ENCODE results near the gene MCCD1. TPM values are rescaled to one million over a fixed set of nuclear protein-coding genes. Genes with fewer than 3 reads are reported as not detected.
"Not testable (repeated sequence)": the region's sequence is repeated elsewhere in the genome, so short reads cannot be mapped to it uniquely, and the experiment has no call there.

The MCCD1 gene
- total RNA-seq, 6 experiments from 2014 or later, result not detected

DNA sequence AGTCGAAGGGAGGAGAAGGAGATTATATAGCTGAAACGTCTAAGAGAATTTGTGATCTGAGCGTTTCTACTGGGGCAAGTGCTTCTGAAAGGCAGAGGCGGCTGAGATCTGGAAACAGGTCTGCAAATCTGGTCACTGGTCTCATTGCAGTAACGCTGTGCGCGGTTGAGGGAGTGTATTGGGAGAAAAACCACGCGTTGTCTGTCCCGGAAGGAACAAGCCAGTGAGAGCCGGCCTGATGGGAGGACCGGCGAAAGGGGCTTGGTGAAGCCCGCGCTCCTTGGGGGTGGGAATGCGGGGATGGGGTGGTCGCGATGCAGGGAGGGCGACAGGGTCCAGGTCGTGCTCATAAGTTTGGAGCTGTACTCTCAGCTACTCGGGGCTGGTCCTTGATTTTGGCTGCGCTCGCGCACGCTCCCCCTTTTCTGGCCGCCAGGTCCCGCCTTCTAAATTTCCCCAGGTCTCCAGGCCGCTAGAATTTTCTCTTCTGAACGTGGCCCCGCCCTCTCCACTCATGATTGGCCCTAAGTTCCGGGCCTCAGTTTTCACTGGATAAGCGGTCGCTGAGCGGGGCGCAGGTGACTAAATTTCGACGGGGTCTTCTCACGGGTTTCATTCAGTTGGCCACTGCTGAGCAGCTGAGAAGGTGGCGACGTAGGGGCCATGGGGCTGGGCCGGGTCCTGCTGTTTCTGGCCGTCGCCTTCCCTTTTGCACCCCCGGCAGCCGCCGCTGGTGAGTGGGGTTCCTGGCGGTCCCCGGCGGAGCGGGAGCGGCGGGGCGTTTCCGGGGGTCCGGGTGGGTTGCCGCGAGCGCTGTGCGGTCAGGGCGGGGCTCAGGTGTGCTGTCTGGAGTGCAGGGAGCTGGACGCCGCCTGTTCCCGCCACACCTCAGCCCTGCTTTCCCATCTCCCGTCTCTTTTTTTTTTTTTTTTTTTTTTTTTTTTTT lies 31.0 kb upstream of the MCCD1 start, which contains the start of gene MICB:
Gene MICB (plus strand): TSS at position 615 of the 946 bp plus-strand sequence. CDS start 49 bp downstream, at position 664.
- WGBS (ENCODE audit: insufficient coverage, low coverage, low lambda C conversion rate, missing lambda C conversion rate), result 2% methylated on average over 27 of the region's 64 CpGs
- H3K27me3 ChIP-seq, result no peaks in the 10 kb centered on the region
- DNase-seq, result peak; percentile 82 to 85 (median 85)

DNA sequence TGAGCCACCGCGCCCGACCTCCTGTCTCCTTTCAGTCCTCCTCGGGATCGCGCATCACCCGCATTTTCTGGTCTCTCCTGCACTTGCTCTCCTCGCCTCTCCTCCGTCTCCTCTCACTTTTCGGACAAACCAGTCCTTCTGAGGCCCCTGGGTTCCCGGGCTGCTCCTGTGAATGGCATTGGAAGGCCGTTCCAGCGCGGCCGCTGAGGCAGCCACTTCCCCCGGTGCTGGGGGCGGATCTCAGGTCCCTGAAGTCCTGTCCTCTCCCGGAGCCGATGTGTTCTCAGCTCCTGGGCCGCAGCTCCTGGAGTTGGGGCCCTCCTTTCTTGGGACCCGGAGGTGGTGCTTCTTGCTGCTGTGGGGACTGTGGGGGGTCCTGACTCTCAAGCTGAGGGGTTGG lies 30.0 kb upstream of the MCCD1 start:
- H3K4me1 ChIP-seq, result no peaks in the 10 kb centered on the region
- no peaks in the 10 kb centered on the region for H3K36me3 ChIP-seq
- intact Hi-C loops (cut with DNase I), result no loop called here
- H3K27ac ChIP-seq, result no peak overlapping the region
- H3K9me3 ChIP-seq, result no peaks in the 10 kb centered on the region
- ATAC-seq (no peak), DNase-seq (no peak)
- 19% methylated on average over 15 of the region's 21 CpGs for WGBS (ENCODE audit: insufficient coverage, low coverage, low lambda C conversion rate, missing lambda C conversion rate)
- TF ChIP-seq, protein P1, sequence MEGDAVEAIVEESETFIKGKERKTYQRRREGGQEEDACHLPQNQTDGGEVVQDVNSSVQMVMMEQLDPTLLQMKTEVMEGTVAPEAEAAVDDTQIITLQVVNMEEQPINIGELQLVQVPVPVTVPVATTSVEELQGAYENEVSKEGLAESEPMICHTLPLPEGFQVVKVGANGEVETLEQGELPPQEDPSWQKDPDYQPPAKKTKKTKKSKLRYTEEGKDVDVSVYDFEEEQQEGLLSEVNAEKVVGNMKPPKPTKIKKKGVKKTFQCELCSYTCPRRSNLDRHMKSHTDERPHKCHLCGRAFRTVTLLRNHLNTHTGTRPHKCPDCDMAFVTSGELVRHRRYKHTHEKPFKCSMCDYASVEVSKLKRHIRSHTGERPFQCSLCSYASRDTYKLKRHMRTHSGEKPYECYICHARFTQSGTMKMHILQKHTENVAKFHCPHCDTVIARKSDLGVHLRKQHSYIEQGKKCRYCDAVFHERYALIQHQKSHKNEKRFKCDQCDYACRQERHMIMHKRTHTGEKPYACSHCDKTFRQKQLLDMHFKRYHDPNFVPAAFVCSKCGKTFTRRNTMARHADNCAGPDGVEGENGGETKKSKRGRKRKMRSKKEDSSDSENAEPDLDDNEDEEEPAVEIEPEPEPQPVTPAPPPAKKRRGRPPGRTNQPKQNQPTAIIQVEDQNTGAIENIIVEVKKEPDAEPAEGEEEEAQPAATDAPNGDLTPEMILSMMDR (IDR thresholded peaks at IDR 0.05), result no peak
- TF ChIP-seq POLR2A (IDR thresholded peaks at IDR 0.05), result no peak
- no peak overlapping the region for H3K4me3 ChIP-seq
- H3K27me3 ChIP-seq, result no peaks in the 10 kb centered on the region

More for the DNA sequence above, 31.0 kb upstream of the MCCD1 start, which contains the start of gene MICB:
- Histone ChIP-seq H3K27ac (peak within 1 kb of the TSS in 1 of 3 donors; percentile 44), H3K4me1 (no peaks in the 10 kb centered on the region), H3K9me3 (no peaks in the 10 kb centered on the region), H3K4me3 (peak within 1 kb of the TSS; percentile 47 to 57 (median 48)), H3K36me3 (no peaks in the 10 kb centered on the region)
- ATAC-seq, result peak; percentile 76 to 82 (median 78)
- TF ChIP-seq, protein P1 (IDR thresholded peaks at IDR 0.05), result no peak
- TF ChIP-seq POLR2A (IDR thresholded peaks at IDR 0.05), result peak; percentile 38
- intact Hi-C loops (cut with DNase I), result no loop called here

DNA sequence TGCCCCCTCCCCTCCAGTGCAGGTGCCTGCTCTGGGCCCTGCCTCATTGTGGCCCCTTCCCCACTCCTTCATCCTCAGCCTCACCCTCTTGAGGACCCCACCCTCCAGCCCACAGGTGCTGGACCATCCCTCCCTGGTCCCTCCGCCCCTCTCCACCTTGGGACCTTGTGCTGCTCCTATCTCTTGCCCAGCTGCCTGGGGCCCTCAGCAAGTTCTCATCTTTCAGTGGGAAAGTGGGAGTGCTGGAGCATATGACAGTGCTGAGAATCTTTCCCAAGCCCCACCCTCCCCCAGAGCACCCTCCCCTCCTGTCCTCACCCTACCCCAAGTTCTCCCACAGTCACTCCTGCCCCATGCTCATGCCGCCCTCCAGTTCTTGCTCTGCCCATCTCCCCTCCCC lies 29.1 kb upstream of the MCCD1 start:
- H3K4me3 ChIP-seq; intact Hi-C loops (cut with DNase I); H3K4me1 ChIP-seq; H3K36me3 ChIP-seq; H3K27me3 ChIP-seq; H3K9me3 ChIP-seq; DNase-seq; H3K27ac ChIP-seq; ATAC-seq: not testable (repeated sequence)
- 100% methylated on average over 1 of the region's 2 CpGs for WGBS (ENCODE audit: insufficient coverage, low coverage, low lambda C conversion rate, missing lambda C conversion rate)

DNA sequence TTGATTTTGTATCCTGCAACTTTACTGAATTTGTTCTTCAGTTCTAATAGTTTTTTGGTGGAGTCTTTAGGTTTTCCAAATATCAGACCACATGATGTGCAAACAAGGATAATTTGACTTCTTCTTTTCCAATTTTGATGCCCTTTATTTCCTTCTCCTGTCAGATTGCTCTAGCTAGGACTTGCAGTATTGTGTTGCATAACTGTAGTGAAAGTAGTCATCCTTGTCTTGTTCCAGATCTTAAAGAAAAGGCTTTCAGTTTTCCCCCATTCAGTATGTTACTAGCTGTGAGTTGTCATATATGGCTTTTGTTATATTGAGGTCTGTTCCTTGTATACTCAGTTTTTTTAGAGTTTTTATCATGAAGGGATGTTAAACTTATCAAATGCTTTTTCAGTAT lies 26.2 kb upstream of the MCCD1 start:
- Histone ChIP-seq H3K4me1 (no peaks in the 10 kb centered on the region), H3K4me3 (no peak overlapping the region), H3K9me3 (no peaks in the 10 kb centered on the region), H3K27ac (no peak overlapping the region), H3K27me3 (no peaks in the 10 kb centered on the region), H3K36me3 (no peaks in the 10 kb centered on the region)
- TF ChIP-seq, protein P1 (IDR thresholded peaks at IDR 0.05), result no peak
- TF ChIP-seq POLR2A (IDR thresholded peaks at IDR 0.05), result no peak
- ATAC-seq, result no peak
- no peak for DNase-seq
- intact Hi-C loops (cut with DNase I), result no loop called here

DNA sequence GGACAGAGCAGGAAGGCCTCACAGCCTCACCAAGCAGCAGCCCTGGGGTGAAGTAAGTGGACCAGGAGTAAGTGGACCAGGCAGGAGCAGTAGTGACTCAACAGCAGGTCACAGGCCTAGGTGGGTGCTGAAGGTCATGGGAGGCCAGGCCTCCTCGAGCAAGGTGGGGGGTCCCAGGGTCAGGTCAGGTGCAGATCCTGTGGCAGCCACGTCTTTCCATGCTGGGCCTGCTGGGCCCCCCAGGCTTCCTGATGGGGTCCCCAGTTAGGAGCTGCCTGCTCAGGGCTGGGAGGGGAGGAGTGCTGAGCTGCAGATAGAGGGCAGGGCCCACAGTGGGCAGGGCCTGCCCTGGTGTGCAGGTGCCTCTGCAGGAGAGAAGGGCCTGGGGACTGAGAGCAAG lies 19.7 kb upstream of the MCCD1 start:
- H3K4me1 ChIP-seq; ATAC-seq; intact Hi-C loops (cut with DNase I); H3K27me3 ChIP-seq; H3K36me3 ChIP-seq; DNase-seq; H3K4me3 ChIP-seq; H3K27ac ChIP-seq; H3K9me3 ChIP-seq: not testable (repeated sequence)
- WGBS (ENCODE audit: insufficient coverage, low coverage, low lambda C conversion rate, missing lambda C conversion rate), result no CpG with 5 or more reads among the region's 2 CpGs
